ENCODE results near the gene PTGDR. TPM values are rescaled to one million over a fixed set of nuclear protein-coding genes. Genes with fewer than 3 reads are reported as not detected.

The PTGDR gene
- total RNA-seq, 1 donor from 2014 or later = not detected

GRCh38 chr14:52268279-52269061 lies 972 bp downstream of the PTGDR start:
- TF ChIP-seq, protein P1, sequence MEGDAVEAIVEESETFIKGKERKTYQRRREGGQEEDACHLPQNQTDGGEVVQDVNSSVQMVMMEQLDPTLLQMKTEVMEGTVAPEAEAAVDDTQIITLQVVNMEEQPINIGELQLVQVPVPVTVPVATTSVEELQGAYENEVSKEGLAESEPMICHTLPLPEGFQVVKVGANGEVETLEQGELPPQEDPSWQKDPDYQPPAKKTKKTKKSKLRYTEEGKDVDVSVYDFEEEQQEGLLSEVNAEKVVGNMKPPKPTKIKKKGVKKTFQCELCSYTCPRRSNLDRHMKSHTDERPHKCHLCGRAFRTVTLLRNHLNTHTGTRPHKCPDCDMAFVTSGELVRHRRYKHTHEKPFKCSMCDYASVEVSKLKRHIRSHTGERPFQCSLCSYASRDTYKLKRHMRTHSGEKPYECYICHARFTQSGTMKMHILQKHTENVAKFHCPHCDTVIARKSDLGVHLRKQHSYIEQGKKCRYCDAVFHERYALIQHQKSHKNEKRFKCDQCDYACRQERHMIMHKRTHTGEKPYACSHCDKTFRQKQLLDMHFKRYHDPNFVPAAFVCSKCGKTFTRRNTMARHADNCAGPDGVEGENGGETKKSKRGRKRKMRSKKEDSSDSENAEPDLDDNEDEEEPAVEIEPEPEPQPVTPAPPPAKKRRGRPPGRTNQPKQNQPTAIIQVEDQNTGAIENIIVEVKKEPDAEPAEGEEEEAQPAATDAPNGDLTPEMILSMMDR (IDR thresholded peaks at IDR 0.05) = no peak
- intact Hi-C loops (cut with micrococcal nuclease) = no loop called here
- Mint-ChIP-seq H3K36me3 (ENCODE audit: low read depth) (no peaks in the 10 kb centered on the region), H3K27me3 (peaks cover 53% of the 10 kb centered on the region), H3K4me1 (peaks cover 37% of the 10 kb centered on the region), H3K27ac (no peak overlapping the region), H3K9me3 (no peaks in the 10 kb centered on the region), H3K4me3 (peak overlapping the region; percentile 70)
- no peak for DNase-seq
- ChIA-PET POLR2A (no interaction called here), CTCF (no interaction called here)
- no peak for ATAC-seq (ENCODE audit: low read depth)

DNA sequence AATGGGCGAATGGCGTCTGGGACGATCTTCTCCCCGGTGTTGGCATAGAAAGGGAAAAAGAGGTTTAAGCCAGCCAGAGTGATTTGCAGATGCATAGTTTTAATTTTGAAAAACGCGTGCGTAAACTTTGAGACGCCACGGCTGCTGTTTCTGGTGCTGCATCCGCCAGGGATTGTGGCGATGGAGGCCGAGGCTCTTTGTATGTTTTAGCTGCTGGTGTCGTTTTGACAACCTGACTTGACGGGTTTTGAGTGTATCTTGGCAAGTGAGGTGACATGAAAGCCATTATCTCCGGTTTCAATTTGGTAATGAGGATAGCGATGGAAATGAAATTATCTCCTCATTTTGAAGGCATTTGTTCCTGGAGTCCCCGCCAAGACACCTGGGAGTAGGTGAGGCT lies 1.6 kb downstream of the PTGDR start:
- CTCF ChIA-PET = no interaction called here
- no peak overlapping the region for H3K27ac Mint-ChIP-seq
- no peaks in the 10 kb centered on the region for H3K36me3 Mint-ChIP-seq (ENCODE audit: low read depth)
- no peak overlapping the region for H3K4me3 Mint-ChIP-seq
- POLR2A ChIA-PET = no interaction called here
- TF ChIP-seq, protein P1 (IDR thresholded peaks at IDR 0.05) = no peak
- DNase-seq = no peak
- ATAC-seq (ENCODE audit: low read depth) = no peak
- intact Hi-C loops (cut with micrococcal nuclease) = no loop called here
- H3K27me3 Mint-ChIP-seq = peaks cover 53% of the 10 kb centered on the region
- H3K9me3 Mint-ChIP-seq = no peaks in the 10 kb centered on the region
- H3K4me1 Mint-ChIP-seq = peaks cover 37% of the 10 kb centered on the region

DNA sequence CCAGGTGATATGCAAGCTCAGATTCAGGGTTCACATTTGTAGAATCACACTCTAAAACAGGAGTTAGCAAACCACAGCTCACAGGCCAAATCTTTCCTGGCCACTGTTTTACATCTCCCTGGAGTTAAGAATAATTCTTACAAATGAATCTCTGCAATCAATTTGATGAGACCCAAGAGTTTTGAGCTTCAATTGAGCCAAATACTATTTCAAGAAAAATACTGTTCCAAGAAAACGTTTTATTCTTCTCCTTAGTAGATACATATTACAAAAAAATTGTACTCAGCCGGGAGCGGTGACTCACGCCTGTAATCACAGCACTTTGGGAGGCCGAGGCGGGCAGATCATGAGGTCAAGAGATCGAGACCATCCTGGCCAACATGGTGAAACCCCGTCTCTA lies 2.5 kb downstream of the PTGDR start:
- ChIA-PET POLR2A (no interaction called here), CTCF (no interaction called here)
- Mint-ChIP-seq H3K27ac (no peak overlapping the region), H3K9me3 (no peaks in the 10 kb centered on the region), H3K4me1 (peaks cover 36% of the 10 kb centered on the region), H3K27me3 (peaks cover 51% of the 10 kb centered on the region), H3K36me3 (ENCODE audit: low read depth) (no peaks in the 10 kb centered on the region), H3K4me3 (no peak overlapping the region)
- TF ChIP-seq, protein P1 (IDR thresholded peaks at IDR 0.05) = no peak
- no peak for DNase-seq
- no peak for ATAC-seq (ENCODE audit: low read depth)
- intact Hi-C loops (cut with micrococcal nuclease) = loop anchor here (10.0 kb wide), 1 partner anchor 225 kb away; no protein-coding TSS in a partner anchor

DNA sequence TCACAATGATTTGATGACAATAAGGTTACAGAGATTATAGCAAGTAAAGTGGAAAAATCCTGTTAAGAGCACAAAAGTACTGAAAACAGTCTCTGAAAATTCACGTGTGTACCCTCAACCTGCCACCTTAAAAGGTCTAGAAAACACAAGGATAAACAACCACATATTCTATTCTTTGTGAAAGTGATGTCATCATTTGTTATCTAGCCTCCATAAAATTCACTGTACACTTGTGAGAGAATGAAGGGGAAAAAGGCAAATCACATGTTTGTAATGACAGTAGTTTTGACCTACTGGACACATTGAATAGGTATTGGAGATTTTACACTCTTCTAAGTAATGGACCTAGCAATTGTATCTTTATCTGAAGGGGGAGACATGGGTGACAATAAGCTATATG lies 4.0 kb downstream of the PTGDR start:
- Mint-ChIP-seq H3K27ac (no peak overlapping the region), H3K4me1 (peaks cover 26% of the 10 kb centered on the region), H3K4me3 (no peak overlapping the region), H3K27me3 (peaks cover 48% of the 10 kb centered on the region), H3K9me3 (no peaks in the 10 kb centered on the region), H3K36me3 (ENCODE audit: low read depth) (no peaks in the 10 kb centered on the region)
- TF ChIP-seq, protein P1 (IDR thresholded peaks at IDR 0.05) = no peak
- intact Hi-C loops (cut with micrococcal nuclease) = loop anchor here (10.0 kb wide), 1 partner anchor 227 kb away; no protein-coding TSS in a partner anchor
- ATAC-seq (ENCODE audit: low read depth) (no peak), DNase-seq (no peak)
- ChIA-PET POLR2A (no interaction called here), CTCF (no interaction called here)

GRCh38 chr14:52272375-52272774 lies 4.9 kb downstream of the PTGDR start:
- intact Hi-C loops (cut with micrococcal nuclease) = loop anchor here (1.0 to 10.0 kb wide), 2 partner anchors 228 to 276 kb away; no protein-coding TSS in a partner anchor
- DNase-seq (no peak), ATAC-seq (ENCODE audit: low read depth) (no peak)
- POLR2A ChIA-PET = no interaction called here
- Mint-ChIP-seq H3K36me3 (ENCODE audit: low read depth) (no peaks in the 10 kb centered on the region), H3K27ac (no peak overlapping the region), H3K27me3 (peaks cover 39% of the 10 kb centered on the region), H3K4me1 (peaks cover 18% of the 10 kb centered on the region), H3K9me3 (no peaks in the 10 kb centered on the region), H3K4me3 (no peak overlapping the region)
- TF ChIP-seq, protein P1 (IDR thresholded peaks at IDR 0.05) = no peak
- CTCF ChIA-PET = interaction anchor here (0.7 kb wide), 1 partner anchor 278 kb away, joined by 3 read pairs; no protein-coding TSS in a partner anchor

All from activated B cell treated with CpG ODN at 0.5 μM for 24 hours (primary cell).